Activated naive CD4-positive, alpha-beta T cell treated with anti-CD3 and anti-CD28 coated beads, Interleukin-2, amount 50 U/mL, for 16 hours (primary cell): Measurements from ENCODE around the gene KCTD3.
A peak's percentile ranks its signal among the peaks of the same experiment; 100 is the strongest.

Source experiments
- DNase-seq: peaks from one replicate; pipeline ENCODE4 v3.0.0-alpha.2; 2020

The KCTD3 gene

DNA sequence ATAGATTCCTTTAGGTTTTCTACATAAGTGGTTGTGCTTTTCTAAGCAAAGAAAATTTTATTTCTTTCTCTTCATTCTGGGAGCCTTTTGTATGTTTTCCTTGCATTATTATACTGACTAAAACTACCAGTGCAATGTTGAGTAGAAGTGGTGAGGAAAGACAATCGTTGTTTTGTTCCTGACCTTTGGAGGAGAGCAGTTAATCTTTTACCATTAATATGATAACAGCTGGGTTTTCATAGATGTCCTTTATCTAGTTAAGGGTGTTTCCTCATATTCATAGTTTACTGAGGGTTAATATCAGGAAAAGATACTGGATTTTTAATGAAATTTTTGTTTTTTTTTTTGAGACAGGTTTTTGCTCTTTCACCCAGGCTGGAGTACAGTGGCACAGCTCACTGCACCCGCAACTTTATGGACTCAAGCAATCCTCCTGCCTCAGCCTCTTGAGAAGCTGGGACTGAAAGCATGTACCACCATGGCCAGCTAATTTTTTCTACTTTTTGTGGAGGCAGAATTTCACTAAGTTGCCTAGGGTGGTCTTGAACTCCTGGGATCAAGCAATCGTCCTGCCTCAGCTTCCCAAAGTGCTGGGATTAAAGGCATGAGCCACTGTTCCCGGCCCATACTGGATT is 9.0 kb upstream of the KCTD3 start:
- DNase-seq = no peak

DNA sequence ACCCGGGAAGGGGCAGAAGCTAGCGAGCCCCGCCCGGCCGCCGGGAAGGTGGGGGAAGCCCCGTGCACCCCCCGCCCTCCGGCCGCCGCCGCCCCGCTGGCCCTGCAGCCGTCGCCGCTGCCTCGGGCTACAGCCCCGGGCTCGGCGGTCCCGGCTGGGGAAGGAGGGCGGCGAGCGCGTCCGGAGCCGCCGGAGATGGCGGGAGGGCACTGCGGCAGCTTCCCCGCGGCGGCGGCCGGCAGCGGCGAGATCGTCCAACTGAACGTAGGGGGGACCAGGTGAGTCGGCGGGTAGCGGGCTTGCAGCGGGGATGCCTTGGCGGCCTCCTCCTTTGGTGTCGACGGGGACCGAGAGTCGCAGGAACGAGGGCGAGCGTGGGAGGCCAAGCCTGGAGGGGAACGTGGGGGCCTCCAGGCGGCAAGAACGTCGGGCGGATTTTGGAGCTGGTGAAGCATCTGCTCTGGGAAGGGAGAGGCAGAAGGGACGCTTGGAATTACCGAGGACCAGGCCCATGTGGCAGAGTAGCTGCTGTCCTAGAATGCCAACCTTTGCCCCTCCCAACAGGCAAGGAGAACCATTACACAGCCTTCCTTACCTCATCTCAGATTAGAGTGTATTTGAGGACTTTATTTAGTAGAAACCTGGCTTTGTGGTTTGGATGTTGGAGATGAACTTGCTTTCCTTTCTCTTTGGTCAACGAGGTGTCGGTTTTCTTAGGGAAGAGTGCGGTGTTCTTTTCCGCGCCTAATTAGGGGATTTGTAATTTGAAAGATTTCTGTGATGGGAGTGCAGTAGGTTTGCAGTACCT is 591 bp downstream of the KCTD3 start:
- peak; percentile 56 for DNase-seq

DNA sequence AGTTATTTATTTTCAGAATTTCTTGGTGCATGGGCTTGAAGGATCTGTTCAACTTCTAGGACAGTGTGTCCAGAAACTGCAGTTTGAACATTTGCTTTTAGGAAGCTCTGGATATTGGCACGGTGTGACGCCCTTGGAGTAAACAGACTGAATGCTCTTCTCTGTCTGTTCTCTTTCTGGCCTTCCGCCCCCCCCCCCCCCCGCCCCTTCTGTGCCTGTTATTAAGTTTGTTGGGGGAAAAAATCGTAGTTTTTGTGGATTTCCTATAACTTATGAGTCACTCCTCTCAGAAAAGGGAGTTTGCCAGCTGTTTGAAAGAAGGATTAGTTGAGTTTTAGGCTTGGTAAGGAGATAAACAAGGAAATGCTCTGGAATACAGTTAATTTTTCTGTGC is 1.2 kb downstream of the KCTD3 start:
- no peak for DNase-seq

DNA sequence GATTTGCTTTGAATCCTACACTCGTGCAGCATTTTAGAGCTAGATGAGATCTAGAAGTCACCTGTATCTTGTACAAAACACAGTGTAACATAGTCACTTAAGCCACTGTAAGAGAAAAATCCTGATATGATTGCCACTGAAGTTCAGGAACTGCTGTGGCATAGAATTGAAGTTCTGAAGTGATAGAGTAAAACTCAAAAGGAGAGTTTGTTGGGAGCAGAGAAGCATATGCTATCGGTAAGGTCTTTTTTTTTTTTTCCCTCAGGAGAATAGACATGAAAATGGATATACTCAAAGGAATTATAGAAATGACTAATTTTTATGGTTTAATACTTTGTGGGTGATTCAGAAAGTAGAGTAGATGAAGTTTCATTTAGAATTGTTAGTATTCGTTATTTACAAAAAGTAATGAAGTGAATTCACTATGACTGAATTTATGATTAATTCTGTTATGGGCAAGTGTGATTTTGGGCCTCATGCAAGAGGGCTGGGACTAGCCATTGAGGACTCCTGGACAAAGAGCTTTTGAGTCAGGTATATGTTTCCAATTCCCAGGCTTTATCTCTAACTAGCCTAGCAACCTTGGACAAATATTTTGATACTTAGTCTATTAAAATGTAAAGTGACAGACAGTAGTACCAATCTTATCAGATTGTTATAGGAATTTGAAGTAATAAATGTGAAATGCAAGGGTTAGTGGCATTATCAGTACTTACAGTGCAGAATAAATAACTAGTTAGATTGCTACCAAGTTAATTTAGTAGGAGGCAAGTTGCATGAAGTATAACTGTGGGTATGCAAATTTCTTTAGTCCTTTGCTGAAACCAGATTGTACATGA is 3.1 kb downstream of the KCTD3 start:
- no peak for DNase-seq

DNA sequence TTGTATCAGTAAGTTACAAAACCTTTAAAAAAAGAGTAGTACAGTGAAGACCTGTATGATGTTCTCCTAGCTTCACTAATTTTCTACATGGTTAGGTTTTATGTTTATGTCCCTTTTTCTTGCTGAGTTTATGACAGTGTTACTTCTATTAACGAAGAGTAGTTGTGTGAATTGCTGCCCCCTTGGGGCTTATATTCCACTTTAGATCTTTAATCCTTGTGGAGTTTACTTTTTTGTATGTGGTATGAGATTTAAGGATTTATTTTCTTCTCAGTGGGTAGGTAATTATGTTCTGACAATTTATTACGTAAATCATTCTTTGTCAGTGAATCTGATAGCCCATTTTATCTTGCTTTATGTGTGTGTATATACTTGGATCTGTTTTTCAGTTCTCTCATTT is 14.8 kb downstream of the KCTD3 start:
- DNase-seq = no peak

DNA sequence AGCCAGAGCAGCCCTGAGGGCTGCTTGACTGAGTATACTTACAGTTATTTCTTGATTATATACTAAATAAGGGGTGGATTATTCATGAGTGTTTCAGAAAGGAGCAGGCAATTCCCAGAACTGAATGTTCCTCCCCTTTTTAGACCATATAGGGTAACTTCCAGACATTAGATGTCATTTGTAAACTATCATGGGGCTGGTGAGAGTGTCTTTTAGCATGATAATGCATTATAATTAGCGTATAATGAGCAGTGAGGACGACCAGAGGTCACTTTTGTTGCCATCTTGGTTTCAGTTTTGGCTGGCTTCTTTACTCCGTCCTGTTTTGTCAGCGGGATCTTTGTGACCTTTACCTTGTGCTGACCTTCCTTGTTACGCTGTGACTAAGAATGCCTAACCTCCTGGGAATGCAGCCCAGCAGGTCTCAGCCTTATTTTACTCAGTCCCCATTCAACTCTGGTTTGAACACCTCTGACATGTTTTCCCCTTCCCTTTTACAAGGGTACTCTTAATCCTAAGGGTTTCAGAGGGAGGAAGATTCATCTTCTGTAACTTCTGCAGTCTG is 16.2 kb downstream of the KCTD3 start:
- no peak for DNase-seq

DNA sequence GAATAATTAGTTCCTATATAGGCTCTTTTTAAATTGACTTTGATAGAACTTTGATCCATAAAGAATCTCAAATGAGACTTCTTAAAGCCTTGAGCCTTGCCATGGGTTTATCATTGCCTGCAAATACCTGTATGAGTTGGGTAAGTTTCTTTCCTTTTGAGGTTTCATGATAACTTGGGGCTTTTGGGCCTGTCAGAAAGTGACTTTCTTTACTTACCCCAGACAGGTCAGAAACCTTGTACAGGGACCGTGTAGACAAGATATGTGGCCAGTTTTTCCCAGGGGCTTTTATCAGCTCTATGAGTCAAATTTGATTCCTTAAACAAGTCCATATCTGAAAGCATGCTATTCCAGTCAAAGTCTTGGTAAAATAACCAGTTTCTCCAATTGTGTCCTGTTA is 17.3 kb downstream of the KCTD3 start:
- DNase-seq = no peak

DNA sequence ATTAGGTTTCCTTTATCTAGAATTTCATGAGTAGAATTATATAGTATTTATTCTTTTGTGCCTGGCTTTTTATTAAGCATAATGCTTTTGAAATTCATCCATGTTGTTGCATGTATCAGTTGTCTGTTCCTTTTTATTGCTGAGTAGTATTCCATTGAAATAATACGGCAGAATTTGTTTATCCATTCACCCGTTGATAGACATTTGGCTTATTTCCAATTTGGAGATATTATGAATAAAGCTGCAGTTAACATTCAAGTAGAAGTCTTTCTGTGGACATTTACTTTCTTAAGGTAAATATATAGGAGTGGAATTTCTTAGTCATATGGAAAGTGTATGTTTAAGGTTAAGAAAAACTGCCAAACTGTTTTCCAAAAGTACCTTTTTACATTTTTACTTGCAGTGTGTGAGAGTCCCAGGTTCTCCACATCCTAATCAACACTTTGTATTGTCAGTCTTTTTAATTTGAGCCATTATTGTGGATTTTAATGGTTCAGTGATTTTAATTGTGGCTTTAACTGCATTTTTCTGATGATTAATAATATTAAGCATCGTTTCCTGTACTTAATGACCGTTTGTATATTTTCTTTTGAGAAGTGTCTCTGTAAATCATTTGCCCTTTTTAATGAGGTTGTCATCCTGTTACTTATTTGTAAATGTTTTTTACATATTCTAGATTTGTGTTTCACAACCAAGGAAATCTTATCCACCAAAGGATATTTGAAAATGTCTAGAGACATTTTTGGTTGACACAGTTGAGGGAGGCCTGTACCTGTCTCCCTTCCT is 22.7 kb downstream of the KCTD3 start:
- DNase-seq = no peak

DNA sequence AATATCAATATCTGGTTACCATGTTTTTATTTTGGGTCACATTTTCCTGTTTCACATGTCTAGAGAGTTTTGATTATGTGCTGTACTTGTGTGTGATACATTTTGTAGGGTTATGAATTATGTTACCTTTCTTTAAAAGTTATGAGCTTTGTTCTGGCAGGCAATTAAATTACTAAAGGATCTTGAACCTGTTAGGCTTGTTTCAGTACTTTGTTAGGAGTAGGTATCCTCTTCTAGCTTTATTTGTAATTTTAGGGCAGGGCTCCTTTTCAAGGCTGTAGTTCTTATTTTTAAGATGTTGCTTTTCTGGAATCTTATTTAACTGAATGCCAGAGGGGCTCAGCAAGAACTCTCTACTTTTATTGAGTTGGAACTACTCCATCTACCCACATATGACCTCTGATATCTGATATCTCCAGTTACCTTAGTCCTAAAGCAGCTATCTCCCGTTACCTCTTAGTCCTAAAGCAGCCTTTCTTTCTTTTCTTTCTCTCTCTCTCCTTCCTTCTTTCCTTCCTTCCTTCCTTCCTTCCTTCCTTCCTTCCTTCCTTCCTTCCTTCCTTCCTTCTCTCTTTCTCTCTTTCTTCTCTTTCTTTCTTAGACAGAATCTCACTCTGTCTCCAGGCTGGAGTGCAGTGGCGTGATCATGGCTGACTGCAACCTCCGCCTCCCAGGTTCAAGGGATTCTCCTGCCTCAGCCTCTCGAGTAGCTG is 23.8 kb downstream of the KCTD3 start:
- no peak for DNase-seq

DNA sequence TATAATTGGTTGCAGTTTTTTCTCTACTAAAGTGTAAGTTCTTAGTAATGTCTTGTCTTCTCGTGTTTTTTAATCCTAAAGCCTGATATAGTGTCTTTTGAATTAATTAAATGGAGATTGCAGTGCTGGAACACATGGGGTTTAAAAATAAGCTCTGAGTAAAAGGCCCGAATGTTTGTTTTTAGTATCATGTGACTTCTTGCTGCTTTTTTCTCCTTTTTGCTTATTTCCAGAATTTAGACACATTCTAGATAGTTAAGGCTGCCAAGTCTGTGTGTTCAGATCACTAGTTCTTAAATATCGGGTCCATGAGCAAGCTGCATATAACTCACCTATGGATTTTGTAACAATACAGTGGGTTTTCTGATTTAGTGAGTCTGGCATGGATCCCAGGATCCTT is 27.5 kb downstream of the KCTD3 start:
- no peak for DNase-seq

DNA sequence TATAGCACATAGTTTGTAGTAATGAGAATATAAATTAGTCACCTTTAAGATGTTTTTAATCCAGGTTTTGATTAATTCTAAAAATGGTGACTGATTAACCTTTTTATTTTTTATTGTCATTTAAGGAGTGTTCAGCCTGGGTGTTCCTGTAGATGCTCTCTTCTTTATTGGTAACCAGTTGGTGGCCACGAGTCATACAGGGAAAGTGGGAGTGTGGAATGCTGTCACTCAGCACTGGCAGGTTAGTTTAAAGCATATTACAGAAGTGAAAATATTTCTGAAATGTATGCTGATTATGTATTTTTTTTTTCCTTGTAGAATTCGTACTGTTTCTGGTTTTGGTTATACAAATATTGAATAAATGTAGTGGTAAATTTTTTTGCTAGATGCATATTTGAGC is 28.1 kb downstream of the KCTD3 start:
- no peak for DNase-seq

DNA sequence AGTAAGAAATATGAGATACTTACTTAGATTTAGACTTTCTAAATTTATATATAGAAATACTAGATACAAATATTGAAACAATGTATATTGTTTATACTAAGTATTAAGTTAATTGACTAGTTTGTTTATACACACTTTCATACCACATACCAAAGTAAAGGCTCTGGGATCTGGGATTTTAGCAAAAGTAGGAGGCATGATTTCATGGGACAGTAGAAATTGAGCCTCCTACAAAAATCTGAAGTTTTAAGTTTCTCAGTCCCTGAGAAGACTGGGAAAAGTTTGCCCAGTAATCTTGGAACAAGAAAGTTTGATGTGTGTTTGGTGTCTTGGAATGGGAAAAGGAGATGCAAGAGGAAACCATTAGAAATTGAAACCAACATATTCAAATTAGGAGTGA is 30.9 kb downstream of the KCTD3 start:
- no peak for DNase-seq

DNA sequence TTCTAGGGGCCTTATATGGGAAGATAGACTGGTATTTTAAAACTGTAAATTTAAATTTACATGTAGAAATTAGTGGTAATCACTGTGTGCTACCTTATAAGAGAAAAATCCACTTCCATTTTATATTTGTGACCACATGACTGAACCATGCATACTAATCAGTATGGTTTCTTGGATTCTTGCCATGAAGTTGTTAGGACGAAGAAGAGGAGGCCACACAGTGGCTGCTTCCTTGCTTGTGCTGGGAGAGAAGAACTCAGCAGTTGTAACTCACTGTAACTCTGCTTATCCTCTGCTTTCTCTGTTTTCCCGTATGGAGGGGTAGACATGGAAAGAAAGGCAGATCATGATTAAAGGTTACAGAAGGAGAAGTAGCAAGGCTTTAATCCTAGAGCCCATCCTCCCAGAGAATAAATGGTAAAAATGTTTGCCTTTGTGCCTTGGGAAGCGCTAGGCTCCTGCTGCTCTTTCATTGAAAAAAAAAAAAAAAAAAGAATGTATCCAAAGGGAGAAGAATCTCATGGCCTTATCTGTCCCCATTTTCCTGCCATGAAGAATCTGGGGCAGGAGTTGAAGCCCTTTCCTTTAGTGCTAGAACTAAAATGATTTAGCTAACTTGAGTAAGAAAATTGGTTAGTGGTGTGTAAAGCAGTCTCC is 32.4 kb downstream of the KCTD3 start:
- DNase-seq = no peak

DNA sequence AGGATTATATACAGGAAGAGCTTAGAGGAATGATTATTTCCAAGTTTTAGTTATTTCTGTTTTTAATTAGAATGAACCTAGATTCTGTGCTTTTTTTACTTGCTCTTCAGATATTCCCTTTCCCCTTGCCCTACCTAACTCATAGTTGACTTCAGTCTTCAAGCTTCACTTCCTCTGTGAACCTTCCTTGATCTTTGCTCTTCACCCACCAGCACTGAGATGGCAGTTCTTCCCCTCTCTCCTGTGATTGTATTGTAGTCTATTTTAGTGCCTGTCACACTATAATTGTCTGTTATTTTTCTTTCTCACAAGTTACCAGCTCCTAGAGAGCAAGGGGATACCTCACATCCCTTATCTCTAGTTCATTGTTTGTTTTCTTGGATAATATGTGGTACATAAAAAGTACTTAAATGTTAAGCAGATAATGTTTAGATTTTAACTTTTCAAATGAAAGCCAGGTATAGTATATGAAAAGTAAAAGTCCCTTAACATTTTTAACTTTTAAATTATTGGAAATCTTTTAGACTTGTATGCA is 33.2 kb downstream of the KCTD3 start:
- DNase-seq = no peak

DNA sequence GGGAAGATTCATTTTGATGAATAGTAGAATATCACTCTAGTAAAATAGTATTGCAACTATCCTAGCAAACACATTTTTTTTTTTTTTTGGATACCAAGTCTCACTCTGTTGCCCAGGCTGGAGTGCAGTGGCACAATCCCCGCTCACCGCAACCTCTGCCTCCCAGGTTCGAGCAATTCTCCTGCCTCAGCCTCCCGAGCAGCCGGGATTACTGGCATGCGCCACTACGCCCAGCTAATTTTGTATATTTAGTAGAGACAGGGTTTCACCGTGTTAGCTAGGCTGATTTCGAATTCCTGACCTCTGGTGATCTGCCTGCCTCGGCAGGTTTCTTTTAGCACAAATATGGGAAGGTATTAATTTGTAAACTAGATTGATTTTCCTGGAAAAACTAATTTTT is 33.8 kb downstream of the KCTD3 start:
- no peak for DNase-seq

DNA sequence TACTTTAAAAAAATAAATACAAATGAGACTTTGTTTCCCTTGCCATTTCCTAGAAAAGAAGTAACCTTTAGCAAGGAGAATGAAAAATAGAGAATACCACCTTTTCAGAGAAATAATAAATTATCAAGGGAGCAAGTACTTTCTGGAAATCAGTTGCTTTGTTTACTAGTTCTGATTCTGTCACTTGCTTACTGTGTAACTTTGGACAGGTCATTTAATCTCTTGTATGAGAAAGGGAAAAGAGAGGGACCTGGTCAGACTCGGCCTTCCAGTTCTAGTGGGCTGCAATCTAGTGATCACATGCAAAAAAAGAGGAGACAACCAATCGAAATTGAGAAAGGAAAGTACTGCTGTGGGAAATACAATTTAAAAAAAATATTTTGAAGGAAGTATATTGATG is 34.2 kb downstream of the KCTD3 start:
- no peak for DNase-seq

DNA sequence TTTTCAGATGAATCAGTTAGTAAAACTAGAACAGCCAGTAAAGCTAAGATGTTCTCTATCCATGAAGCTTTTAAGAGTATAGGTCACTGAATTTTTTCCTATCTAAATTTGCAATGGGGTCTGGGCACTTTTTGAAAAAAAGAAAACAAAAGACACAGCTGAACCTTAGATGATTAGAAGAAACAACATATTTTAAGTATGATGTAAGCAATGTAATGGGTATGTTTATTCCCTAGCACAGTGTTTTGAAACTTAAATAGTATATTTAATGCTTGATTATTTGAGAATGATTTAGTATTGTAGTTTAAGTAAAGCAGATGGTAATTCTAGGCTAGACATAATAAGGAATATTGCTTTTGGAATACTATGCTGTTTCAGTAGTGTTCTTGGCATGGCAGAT is 36.2 kb downstream of the KCTD3 start:
- no peak for DNase-seq

DNA sequence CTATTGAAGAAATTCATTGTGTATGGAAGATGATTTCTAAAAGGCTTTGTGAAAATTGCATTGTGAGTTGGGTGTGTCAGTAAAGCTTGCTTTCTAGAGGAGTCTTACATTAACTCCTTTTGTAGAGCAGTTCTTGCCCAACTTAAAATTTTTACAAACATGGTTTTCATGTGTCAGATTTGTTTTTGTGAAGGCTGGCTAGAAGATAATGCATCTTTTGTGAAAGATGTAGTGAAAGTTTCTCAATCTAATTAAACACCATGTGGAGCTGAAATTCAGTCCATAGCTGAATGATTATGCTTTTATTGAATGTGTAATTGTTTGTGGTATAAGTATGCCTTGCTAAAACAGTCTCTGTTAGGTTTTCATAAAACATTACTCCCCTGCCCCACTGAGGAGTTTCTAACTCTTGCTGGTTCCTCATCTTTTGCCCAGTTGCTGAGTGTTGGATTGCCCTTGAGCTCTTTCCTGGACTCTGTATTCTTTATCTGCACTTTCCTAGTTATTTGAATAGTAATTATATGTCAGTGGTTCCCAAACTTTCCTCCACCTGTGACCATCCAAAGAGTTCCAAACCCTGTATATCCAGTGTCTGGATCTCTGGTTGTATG is 38.0 kb downstream of the KCTD3 start:
- no peak for DNase-seq

DNA sequence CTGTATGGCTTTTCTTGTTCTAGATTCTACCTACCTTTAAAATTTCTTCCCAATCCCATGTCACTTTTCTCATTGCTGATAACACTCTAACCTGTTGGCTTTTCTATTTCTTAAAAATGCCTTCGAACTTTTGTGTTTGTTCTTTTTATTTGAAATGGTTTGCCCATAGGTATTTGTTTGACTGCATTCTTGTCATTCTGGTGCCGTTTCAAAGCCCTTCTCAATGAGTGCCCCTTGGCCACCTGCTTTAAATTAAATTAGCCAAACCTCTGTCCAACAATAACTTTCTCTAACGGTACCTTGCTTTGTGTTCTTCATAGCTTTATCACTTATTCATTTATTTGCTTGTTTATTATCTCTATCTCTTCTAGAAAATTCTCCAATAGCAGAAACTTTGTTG is 38.9 kb downstream of the KCTD3 start:
- no peak for DNase-seq

DNA sequence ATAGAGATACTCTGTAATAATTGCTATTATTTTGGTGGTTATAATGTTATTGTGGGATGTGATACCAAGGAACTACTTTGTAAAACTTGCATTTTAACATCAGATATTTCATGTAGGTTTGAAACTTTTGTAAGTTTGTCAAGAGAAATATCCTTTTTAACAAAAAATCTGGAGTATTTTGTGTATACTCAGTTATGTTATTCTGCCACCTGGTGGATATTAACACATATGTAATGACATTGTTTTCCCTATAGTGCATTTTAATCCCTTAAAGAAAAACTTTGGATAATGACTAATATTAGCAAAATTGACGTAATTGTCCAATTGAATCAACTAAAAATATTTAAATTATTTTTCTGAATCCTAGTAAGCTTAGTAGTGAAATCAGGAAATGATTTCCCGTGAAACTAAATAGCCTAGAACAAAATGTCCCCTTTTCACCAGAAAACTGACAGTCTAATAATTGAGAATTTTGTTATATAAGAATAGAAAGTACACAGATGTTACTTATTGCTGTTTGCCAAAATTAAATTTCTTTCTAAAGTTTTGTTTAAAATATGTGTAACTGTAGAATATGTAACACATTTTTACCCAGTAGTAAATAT is 39.6 kb downstream of the KCTD3 start:
- DNase-seq = no peak
